Suprapubic skin (tissue), 4 donors: ENCODE data around the gene NMU. TPM values are rescaled to one million over a fixed set of nuclear protein-coding genes. Genes with fewer than 3 reads are reported as not detected.

Experiments used
- DNase-seq, 2 donors: peaks; one replicate each; pipeline ENCODE4 v3.0.0-alpha.2; 2019; ENCODE audit warnings: low spot score in 2 of 2
- H3K27ac ChIP-seq: fragments of 200-600 bp; sonication (generic); one replicate; pipeline ENCODE4 v1.5.1; 2019
- H3K27me3 ChIP-seq: fragments of 200-600 bp; sonication (generic); one replicate; pipeline ENCODE4 v1.5.1; 2019
- H3K36me3 ChIP-seq: fragments of 200-600 bp; sonication (generic); one replicate; pipeline ENCODE4 v1.5.1; 2019
- H3K4me1 ChIP-seq: fragments of 200-600 bp; sonication (generic); one replicate; pipeline ENCODE4 v1.5.1; 2019
- H3K4me3 ChIP-seq: fragments of 200-600 bp; sonication (generic); one replicate; pipeline ENCODE4 v1.5.1; 2019; ENCODE audit warnings: mild to moderate bottlenecking
- H3K9me3 ChIP-seq: fragments of 200-600 bp; sonication (generic); one replicate; pipeline ENCODE4 v1.5.1; 2019
- CTCF ChIP-seq, 2 donors: fragments of 200-600 bp in 1 of 2; fragments of 450-650 bp in 1 of 2; sonication (generic) in 1 of 2; IDR thresholded peaks; one replicate each; pipeline ENCODE4 v1.5.1; 2016 to 2019; ENCODE audit warnings: antibody characterized with exemption in 2 of 2, mild to moderate bottlenecking in 1 of 2, moderate library complexity in 1 of 2
- EP300 ChIP-seq: sonication (generic); formaldehyde crosslinking; IDR thresholded peaks from one replicate; pipeline ENCODE4 v1.6.1; 2017; ENCODE audit warnings: antibody characterized with exemption
- POLR2A ChIP-seq, 2 donors: fragments of 450-650 bp; IDR thresholded peaks; one replicate each; pipeline ENCODE4 v1.6.1; 2017; ENCODE audit warnings: antibody characterized with exemption in 2 of 2, mild to moderate bottlenecking in 2 of 2, moderate library complexity in 2 of 2
- POLR2AphosphoS5 ChIP-seq, 3 donors: sonication (generic); formaldehyde crosslinking; IDR thresholded peaks; one replicate each; pipeline ENCODE4 v1.6.1; 2017; ENCODE audit warnings: antibody characterized with exemption in 3 of 3
- WGBS: methylation state at CpG from one replicate; pipeline ENCODE4 v1.1.5; 2018; 5-methylcytosine and 5-hydroxymethylcytosine counted together
- total RNA-seq, 4 donors: library from RNA; depleted of rRNA; stranded (reverse); fragments of >200 nt; gene quantifications; one replicate each; pipeline ENCODE4 v1.1.0, GENCODE V29; 2016

Gene NMU
- total RNA-seq, 4 donors from 2014 or later: 16.3 to 54.7 (median 36.7) TPM

- no peak overlapping the region for H3K27ac ChIP-seq
- H3K9me3 ChIP-seq: no peaks in the 10 kb centered on the region
- H3K36me3 ChIP-seq: no peaks in the 10 kb centered on the region
- H3K4me3 ChIP-seq: no peak overlapping the region
- no peak for TF ChIP-seq CTCF (IDR thresholded peaks at IDR 0.05)
- no peak for TF ChIP-seq POLR2A (IDR thresholded peaks at IDR 0.05)
- no peak for TF ChIP-seq POLR2AphosphoS5 (IDR thresholded peaks at IDR 0.05)
- TF ChIP-seq EP300: no peak
- no peak for DNase-seq
- H3K4me1 ChIP-seq: no peaks in the 10 kb centered on the region
- peaks cover 2% of the 10 kb centered on the region for H3K27me3 ChIP-seq
- 89% methylated on average over 1 of the region's 1 CpG for WGBS
These were observed 37.3 kb upstream of the NMU start for GRCh38 chr4:55673424-55673823.

DNA sequence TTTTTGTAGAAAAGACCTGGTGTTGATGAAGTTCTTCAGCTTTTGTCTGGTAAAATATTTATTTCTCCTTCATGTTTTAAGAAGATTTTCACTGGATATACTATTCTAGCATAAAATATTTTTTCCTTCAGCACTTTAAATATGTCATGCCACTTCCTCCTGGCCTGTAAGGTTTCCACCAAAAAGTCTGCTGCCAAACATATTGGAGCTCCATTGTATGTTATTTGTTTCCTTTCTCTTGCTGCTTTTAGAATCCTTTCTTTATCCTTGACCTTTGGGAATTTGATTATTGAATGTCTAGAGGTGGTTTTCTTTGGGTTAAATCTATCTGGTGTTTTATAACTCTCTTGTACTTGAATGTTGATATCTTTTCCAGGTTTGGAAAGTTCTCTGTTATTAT, 35.6 kb upstream of the NMU start:
- Histone ChIP-seq H3K27ac (no peak overlapping the region), H3K9me3 (no peaks in the 10 kb centered on the region), H3K36me3 (no peaks in the 10 kb centered on the region), H3K27me3 (peaks cover 2% of the 10 kb centered on the region), H3K4me1 (no peaks in the 10 kb centered on the region), H3K4me3 (no peak overlapping the region)
- TF ChIP-seq EP300: no peak
- TF ChIP-seq CTCF (IDR thresholded peaks at IDR 0.05): no peak
- no peak for TF ChIP-seq POLR2AphosphoS5 (IDR thresholded peaks at IDR 0.05)
- no peak for TF ChIP-seq POLR2A (IDR thresholded peaks at IDR 0.05)
- DNase-seq: no peak

DNA sequence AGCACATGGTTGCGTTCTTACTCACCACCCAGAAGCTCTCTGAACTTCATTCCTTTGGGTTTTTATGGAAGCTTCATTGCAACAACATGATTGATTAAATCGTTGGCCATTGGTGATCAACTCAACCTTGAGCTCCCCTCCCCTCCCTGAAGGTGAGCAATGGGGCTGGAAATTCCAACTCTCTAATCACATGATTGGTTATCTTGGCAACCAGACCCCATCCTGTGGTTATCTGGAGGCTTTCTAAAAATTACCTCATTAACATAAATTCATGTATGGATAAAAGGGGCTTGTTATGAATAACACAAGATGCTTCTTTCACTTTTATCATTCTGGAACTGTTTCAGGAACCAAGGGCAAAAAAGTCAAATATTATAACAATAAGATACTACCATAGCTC, 34.6 kb upstream of the NMU start:
- 84% methylated on average over 2 of the region's 2 CpGs for WGBS
- Histone ChIP-seq H3K36me3 (no peaks in the 10 kb centered on the region), H3K9me3 (no peaks in the 10 kb centered on the region), H3K4me1 (no peaks in the 10 kb centered on the region), H3K27ac (no peak overlapping the region), H3K27me3 (peaks cover 2% of the 10 kb centered on the region), H3K4me3 (no peak overlapping the region)
- no peak for DNase-seq
- no peak for TF ChIP-seq CTCF (IDR thresholded peaks at IDR 0.05)
- TF ChIP-seq POLR2A (IDR thresholded peaks at IDR 0.05): no peak
- no peak for TF ChIP-seq POLR2AphosphoS5 (IDR thresholded peaks at IDR 0.05)
- TF ChIP-seq EP300: no peak

DNA sequence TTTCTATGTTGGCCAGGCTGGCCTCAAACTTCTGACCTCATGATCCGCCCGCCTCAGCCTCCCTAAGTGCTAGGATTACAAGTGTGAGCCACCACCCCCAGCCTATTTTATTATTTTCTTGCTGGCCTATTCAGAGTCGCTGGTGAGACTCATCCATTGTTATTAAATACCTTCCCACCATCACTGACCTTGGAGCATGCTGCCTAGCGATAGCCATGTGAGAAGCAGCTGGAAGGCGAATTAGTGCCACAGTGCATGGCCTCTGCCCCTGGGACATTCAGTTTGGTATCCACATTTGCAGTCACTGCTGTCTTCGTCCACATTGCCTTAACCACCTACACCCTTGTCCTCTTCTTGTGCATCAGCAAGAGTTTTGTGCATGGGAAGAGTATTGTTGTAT, 32.4 kb upstream of the NMU start:
- Histone ChIP-seq H3K36me3 (no peaks in the 10 kb centered on the region), H3K27me3 (no peaks in the 10 kb centered on the region), H3K4me3 (no peak overlapping the region), H3K9me3 (no peaks in the 10 kb centered on the region), H3K4me1 (no peaks in the 10 kb centered on the region), H3K27ac (no peak overlapping the region)
- 90% methylated on average over 6 of the region's 6 CpGs for WGBS
- DNase-seq: no peak
- TF ChIP-seq POLR2A (IDR thresholded peaks at IDR 0.05): no peak
- no peak for TF ChIP-seq CTCF (IDR thresholded peaks at IDR 0.05)
- no peak for TF ChIP-seq POLR2AphosphoS5 (IDR thresholded peaks at IDR 0.05)
- TF ChIP-seq EP300: no peak

DNA sequence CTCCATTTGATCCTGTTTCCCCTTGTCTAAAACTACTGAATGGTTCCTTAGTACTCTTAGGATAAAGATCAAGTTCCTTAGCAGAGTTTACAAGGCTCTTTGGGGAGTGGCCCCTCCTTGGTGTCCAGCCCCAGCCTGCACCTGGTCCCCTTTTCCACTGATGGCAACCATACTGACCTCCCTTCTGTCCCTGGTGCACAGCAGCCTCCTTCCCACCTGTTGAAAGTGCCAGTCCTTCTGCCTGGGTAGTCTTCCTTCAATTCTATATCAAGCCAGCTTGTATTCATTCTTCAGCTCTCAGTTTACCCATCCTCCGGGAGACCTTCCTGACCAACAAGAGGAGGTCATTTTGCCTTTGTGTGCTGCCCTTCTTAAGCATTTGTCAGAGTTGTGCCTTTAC, 30.4 kb upstream of the NMU start:
- DNase-seq: no peak
- TF ChIP-seq POLR2AphosphoS5 (IDR thresholded peaks at IDR 0.05): no peak
- no peak for TF ChIP-seq POLR2A (IDR thresholded peaks at IDR 0.05)
- TF ChIP-seq CTCF (IDR thresholded peaks at IDR 0.05): no peak
- no peak for TF ChIP-seq EP300
- H3K4me3 ChIP-seq: no peak overlapping the region
- H3K36me3 ChIP-seq: no peaks in the 10 kb centered on the region
- 94% methylated on average over 1 of the region's 1 CpG for WGBS
- H3K27ac ChIP-seq: no peak overlapping the region
- H3K27me3 ChIP-seq: no peaks in the 10 kb centered on the region
- no peaks in the 10 kb centered on the region for H3K4me1 ChIP-seq
- H3K9me3 ChIP-seq: no peaks in the 10 kb centered on the region
